HG02852 (cell line): ENCODE results near the gene MYB.
"Not testable (repeated sequence)": the region's sequence is repeated elsewhere in the genome, so short reads cannot be mapped to it uniquely, and the experiment has no call there.

Experiments
- ATAC-seq: cut with Tn5 transposase; IDR thresholded peaks from one replicate; pipeline ENCODE4 v1.9.1; 2021; ENCODE audit warnings: mild to moderate bottlenecking, moderate library complexity; ENCODE audit not compliant: unreplicated experiment

Gene MYB

GRCh38 chr6:135180542-135181332 lies at the start of gene MYB:
Gene MYB, plus strand, starts transcription at chr6:135181308. Its CDS starts 206 bp downstream, at chr6:135181514.
- ATAC-seq = peak; percentile 33

GRCh38 chr6:135132776-135133175 lies 48.3 kb upstream of the MYB start:
- no peak for ATAC-seq

GRCh38 chr6:135135835-135136234 lies 45.3 kb upstream of the MYB start:
- no peak for ATAC-seq

- no peak for ATAC-seq
Measured at GRCh38 chr6:135137826-135138225, 43.3 kb upstream of the MYB start.

GRCh38 chr6:135141182-135141581 lies 39.9 kb upstream of the MYB start:
- no peak for ATAC-seq

- ATAC-seq = peak; percentile 55
Measured at GRCh38 chr6:135141728-135142127, 39.4 kb upstream of the MYB start.

- ATAC-seq = not testable (repeated sequence)
Measured at GRCh38 chr6:135142232-135142631, 38.9 kb upstream of the MYB start.

- no peak for ATAC-seq
Measured at GRCh38 chr6:135144673-135145062, 36.4 kb upstream of the MYB start.

GRCh38 chr6:135145063-135145800 lies 35.9 kb upstream of the MYB start:
- no peak for ATAC-seq

GRCh38 chr6:135146162-135146934 lies 34.8 kb upstream of the MYB start:
- no peak for ATAC-seq

- no peak for ATAC-seq
Measured at GRCh38 chr6:135147637-135148592, 33.2 kb upstream of the MYB start.

- no peak for ATAC-seq
Measured at GRCh38 chr6:135148889-135149288, 32.2 kb upstream of the MYB start.

- no peak for ATAC-seq
Measured at GRCh38 chr6:135149376-135149775, 31.7 kb upstream of the MYB start.

GRCh38 chr6:135150481-135150880 lies 30.6 kb upstream of the MYB start:
- not testable (repeated sequence) for ATAC-seq

- ATAC-seq = not testable (repeated sequence)
Measured at GRCh38 chr6:135154125-135154524, 27.0 kb upstream of the MYB start.

GRCh38 chr6:135158397-135158796 lies 22.7 kb upstream of the MYB start:
- ATAC-seq = no peak

GRCh38 chr6:135159531-135159930 lies 21.6 kb upstream of the MYB start:
- ATAC-seq = no peak

GRCh38 chr6:135161411-135162395 lies 19.4 kb upstream of the MYB start:
- ATAC-seq = no peak
